Fibroblast of skin of left biceps (primary cell): Measurements from ENCODE around the gene TMEM174.

Experiments
- DNase-seq, 2 experiments: peaks; one replicate each; pipeline ENCODE4 v3.0.0-alpha.2; 2013; ENCODE audit warnings: low read depth in 2 of 2

Gene TMEM174

GRCh38 chr5:73172951-73173350, at the start of gene TMEM174:
TMEM174 (plus strand) TSS chr5:73173193; CDS start chr5:73173244, 51 bp downstream.
- no peak for DNase-seq

- DNase-seq, result no peak
Observed at GRCh38 chr5:73125289-73125688, 47.7 kb upstream of the TMEM174 start.

DNA sequence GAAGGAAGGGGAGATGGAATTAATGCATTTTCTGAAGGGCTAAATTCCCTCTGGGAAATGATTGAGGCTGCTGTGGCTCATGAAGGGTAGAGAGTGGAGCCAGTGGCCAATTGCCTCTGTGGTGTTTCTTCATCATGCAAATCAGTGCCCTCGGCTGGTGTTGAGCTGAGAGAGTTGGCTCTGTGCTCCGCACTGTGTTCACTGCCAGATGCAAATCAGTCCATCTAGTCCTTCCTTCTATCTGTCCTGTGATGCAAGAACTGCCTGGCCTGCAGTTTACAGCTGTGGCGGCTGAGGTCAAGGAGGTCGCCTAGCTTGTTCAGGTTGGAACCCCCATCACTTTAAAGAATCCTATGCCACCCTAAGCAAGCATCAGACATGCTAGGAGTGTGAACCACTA, 46.6 kb upstream of the TMEM174 start:
- DNase-seq, result no peak

GRCh38 chr5:73126957-73127356, 46.0 kb upstream of the TMEM174 start:
- no peak for DNase-seq

- DNase-seq, result no peak
Observed at GRCh38 chr5:73129143-73129542, 43.9 kb upstream of the TMEM174 start.

- no peak for DNase-seq
Observed at GRCh38 chr5:73130811-73131210, 42.2 kb upstream of the TMEM174 start.

- no peak for DNase-seq
Observed at GRCh38 chr5:73131711-73132425, 41.1 kb upstream of the TMEM174 start.

- DNase-seq, result no peak
Observed at GRCh38 chr5:73132759-73133158, 40.2 kb upstream of the TMEM174 start.

- no peak for DNase-seq
Observed at GRCh38 chr5:73135021-73135420, 38.0 kb upstream of the TMEM174 start.

DNA sequence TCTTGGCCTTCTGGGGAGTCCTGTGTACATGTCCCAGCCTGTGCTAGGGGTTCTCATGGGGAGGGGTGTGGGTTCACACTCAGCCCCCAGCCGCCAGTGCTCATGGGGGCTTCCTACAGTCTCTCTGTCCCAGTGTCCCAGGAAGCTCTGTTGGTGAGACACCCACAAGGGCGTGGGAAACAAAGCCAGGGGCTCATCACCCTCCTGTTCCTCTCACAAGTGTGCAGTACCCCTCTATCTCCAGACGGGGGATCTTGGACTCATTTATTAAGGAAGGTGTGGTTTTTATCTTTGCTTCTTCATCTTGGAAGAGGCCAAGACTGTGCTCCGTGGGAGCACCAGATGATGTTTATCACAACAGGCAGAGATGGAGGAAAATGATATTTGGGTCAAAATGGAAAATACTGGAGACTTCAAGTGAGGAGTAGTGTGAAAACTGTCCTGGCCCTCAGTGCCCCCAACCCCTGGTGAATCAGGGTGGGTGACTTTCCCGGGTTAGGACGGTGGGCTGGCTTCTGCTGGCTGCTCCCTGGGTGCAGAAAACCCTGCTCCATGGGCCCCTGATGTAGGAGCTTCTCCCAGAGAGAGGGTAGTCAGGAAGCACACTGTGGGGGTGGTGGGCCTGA, 37.5 kb upstream of the TMEM174 start:
- DNase-seq, result peak; percentile 25 to 33

DNA sequence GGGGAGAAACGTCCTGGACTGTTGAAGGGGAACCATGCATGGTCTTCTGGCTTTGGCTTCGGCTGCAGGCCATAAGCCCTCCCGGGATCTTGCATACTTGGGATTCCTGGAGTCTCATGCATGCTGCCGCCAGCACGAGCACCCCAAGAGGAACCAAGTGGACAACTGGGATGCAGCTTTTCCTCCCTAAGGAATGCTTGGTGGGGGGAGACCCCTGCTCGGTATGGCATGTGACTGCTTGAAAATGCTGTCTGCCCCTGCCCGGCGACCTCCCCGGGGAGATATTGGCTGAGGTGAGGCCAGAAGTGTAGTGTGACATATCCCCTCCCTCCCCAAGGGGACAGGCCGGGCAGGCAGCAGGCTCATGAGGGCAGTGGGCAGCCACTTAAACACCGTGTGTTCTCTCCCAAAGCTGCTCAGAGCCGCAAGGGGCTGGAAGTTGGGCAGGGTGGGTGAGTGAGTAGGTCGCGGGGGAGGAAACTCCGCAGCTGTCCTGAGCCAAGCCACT, 36.9 kb upstream of the TMEM174 start:
- no peak for DNase-seq

GRCh38 chr5:73137563-73138530, 35.1 kb upstream of the TMEM174 start:
- no peak for DNase-seq

DNA sequence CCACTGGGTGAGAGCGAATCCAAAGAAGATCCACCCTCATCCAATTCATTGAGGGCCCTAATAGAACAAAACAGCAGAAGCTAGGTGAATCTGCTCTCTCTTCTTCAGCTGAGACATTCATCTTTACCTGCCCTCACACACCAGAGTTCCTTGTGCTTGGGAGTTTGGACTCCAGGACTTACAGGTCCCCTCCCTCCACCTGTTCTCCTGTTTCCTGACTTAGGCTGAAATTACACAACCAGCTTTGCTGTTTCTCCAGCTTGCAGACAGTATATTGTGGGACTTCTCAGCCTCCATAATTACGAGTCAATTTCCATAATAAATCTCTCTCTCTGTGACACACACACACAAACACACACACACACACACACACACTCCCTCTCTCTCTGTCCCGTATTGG, 33.5 kb upstream of the TMEM174 start:
- DNase-seq, result no peak

- DNase-seq, result no peak
Observed at GRCh38 chr5:73140801-73141200, 32.2 kb upstream of the TMEM174 start.

- no peak for DNase-seq
Observed at GRCh38 chr5:73142035-73142434, 31.0 kb upstream of the TMEM174 start.

DNA sequence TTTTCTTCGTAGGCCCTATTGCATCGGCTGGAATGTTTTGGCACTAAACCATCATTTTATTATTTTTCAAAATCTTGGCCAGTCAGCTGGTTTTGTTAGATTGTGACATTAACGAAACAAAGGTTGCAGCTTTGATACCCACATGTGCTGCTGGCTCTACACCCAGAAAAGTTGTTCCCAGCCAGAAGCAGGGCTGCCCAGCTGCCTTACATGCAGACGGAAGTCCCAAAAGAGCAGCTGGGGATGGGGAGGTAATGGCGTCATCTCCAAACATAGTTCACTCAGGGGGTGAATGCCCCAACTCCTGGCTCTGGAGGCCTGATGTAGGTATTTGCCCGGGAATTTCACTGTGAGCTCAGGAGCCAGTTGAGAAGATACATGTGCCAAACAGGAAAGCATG, 29.3 kb upstream of the TMEM174 start:
- DNase-seq, result no peak

- no peak for DNase-seq
Observed at GRCh38 chr5:73149540-73149939, 23.5 kb upstream of the TMEM174 start.

DNA sequence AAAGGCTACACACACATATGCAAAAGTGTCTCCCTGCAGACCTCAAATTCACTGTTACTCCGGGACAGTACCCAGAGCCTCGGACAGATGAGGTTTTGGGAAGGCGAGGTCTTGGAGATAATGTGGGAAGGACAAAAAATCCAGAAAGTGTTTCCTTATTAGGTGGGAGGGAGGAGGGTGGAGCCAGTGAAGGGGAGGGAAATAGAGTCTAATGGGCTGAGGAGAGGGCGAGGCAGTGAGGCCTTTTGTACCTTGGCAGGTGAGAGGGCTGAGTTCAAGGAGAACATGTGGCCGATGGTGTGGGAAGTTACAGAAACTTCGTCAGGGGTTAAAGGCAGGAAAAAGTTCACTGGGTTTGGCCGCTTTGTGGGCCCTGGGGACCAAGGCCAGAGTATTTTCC, 22.1 kb upstream of the TMEM174 start:
- DNase-seq, result no peak

DNA sequence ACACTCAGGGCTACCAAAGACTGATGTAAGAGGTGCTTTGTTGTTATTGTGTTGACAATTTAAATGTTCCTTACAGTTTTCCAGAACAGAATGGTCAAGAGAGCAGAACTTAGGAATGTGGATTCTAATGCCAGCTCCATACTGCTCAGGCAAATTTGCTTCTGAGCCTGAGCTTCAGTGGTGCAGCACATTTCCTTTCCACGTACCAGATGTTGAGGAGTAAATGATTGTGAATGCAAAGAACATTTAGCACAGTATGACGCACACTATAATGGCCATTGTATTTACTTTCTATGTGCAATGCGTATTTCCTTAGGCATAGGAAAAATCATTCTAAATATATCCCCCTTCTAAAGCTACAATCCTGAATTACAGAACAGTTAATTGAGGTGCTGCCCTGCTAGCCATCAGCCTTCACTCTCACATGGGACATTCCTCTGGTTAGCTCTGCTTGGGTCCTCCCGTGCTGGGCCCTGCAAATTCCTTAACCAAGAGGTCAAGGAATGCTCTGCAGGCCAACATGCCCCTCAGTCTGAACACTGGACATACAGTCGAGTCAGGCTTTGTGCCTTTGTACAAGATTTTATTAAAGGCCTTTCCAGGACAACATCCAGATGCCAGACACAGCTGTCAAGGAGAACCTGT, 21.1 kb upstream of the TMEM174 start:
- no peak for DNase-seq

DNA sequence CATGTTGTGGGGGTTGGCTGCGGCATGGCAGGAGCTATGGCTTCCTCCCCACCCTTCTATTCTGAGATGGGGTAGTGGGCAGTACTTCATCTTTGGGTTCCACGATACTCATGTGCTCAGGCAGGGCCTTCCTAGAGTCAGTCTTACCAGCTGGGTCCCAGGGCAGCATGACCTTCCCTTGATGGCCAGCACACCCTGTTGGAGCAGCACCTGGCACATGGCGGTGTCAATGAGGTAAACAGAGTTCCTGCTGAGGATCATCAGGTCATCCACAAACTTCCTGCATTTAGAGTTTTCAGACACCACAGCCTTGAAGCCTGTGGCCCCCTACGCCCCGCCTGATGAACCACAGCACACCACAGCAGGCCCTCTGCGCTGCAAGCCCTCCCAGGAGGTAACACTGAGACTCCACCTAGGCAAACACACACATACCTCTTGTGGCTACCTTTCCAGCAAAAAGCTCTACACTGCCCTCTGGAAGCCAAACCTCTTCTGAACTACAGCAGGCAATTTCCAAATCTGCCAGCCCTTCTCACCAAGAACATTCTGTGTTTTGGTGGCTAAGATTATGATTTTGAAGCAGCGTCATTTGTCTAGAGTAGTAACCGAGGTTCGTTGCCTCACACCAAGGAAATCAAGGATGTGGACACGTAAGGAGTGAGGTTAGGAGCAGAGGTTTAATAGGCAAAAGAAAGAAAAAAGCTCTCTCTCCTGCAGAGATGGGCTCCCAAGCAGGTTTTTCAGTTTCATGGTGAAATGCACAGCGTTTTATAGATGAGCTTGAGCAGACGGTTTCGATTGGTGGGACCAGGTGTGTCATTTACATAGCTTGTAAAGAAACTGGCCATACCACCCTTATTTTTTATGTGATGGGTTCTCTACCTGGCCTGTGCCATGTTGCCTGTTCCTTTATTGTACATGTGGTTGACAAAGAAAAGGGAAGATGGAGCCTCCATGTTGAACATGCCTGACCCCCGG, 20.3 kb upstream of the TMEM174 start:
- no peak for DNase-seq

- no peak for DNase-seq
Observed at GRCh38 chr5:73153513-73153912, 19.5 kb upstream of the TMEM174 start.
